ENCODE data around the gene B9D1.

Gene B9D1

GRCh38 chr17:19301274-19301951 lies 61.1 kb downstream of the B9D1 start:
- no peak for DNase-seq

GRCh38 chr17:19299866-19300265 lies 62.7 kb downstream of the B9D1 start:
- no peak for DNase-seq

- no peak for DNase-seq
Observed at GRCh38 chr17:19299214-19299747, 63.2 kb downstream of the B9D1 start.

- DNase-seq = no peak
Observed at GRCh38 chr17:19298569-19299213, 63.8 kb downstream of the B9D1 start.

GRCh38 chr17:19296786-19297778 lies 65.4 kb downstream of the B9D1 start:
- no peak for DNase-seq

- DNase-seq = no peak
Observed at GRCh38 chr17:19295473-19296135, 66.9 kb downstream of the B9D1 start.

GRCh38 chr17:19294443-19294842 lies 68.1 kb downstream of the B9D1 start:
- DNase-seq = no peak

Data from NCI-H1436 (cell line).